HG02885 (cell line): ENCODE data around the gene CYSLTR2.

Source experiments
- ATAC-seq: cut with Tn5 transposase; IDR thresholded peaks from one replicate; pipeline ENCODE4 v1.9.1; 2021; ENCODE audit warnings: mild to moderate bottlenecking; ENCODE audit not compliant: unreplicated experiment, poor library complexity

Gene CYSLTR2, protein sequence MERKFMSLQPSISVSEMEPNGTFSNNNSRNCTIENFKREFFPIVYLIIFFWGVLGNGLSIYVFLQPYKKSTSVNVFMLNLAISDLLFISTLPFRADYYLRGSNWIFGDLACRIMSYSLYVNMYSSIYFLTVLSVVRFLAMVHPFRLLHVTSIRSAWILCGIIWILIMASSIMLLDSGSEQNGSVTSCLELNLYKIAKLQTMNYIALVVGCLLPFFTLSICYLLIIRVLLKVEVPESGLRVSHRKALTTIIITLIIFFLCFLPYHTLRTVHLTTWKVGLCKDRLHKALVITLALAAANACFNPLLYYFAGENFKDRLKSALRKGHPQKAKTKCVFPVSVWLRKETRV

DNA sequence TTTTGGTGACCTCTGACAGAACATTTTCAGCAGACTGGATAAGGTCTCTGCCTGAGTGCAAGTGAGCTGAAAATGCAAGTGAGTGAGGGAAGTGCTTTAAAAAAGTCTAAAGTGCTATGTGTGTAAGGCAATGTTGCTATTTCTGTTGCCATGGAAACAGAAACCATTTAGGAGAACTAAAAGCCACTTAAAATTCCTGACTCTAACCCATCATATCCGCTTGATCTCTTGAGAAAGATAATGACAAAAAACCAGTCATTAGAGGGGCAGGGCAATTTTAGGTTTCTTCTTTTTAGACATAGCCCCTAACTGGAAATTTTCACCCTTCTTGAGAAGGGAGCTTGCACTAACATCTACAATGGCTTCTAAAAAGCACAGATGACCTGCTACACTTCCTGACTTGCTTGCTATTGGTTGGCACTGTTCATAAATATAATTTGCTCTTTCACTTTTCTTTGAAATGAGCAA lies at the start of gene CYSLTR2:
CYSLTR2 (plus strand) TSS at position 458 of the 468 bp plus-strand sequence. CDS start 52,889 bp downstream, outside the sequence.
- peak; percentile 44 for ATAC-seq

DNA sequence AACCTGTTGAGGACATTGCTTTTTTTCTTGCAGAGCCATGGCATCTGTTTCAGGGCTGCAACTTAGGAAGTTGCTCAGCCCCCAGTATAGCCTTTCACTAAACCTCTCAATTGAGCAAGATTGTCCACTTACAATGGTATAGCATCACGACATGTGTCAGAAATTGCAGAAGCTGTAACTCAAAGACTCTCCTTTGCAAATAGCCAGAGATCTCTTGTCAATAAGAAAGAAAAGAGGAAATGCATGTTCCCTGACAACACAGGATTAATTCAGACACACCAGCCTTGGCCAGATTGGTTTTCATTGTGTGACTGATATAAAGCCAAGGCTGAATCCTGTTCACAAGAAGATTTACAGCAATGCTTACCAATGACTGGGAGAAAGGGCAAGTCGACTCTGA lies 38.7 kb upstream of the CYSLTR2 start:
- ATAC-seq, result no peak

DNA sequence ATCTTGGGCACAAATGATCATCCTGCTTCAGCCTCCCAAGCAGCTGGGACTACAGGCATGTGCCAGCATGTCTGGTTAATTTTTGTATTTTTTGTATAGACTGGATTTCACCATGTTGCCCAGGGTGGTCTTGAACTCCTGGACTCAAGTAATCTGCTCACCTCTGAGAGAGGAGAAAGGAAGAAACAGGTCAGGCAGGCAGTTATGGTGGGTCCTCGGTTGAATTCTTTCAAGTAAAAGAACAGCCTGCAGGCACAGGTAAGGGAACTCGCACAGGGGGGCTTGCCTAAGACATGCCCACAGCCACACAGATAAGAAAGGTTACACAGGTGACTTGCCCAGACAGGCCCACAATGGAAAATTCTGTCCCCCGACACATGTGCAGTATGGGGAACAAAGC lies 34.8 kb upstream of the CYSLTR2 start:
- ATAC-seq, result no peak

DNA sequence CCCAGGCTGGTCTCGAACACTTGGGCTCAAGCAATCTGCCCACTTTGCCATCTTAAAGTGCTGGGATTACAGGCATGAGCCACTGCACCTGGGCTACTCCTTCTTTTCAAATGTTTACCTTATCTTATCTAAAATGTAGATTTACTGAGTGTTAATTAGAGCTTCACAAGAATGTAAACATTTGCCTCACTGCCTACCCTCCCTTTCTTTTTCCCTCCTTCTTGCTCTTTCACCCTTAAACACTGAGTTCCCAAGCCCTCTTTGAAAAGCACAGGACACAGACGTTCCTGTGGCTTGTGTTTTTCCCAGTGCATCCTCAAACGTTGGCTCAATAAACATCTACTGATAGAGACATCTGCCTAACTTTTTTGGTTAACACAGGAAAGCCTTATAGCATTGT lies 32.7 kb upstream of the CYSLTR2 start:
- ATAC-seq, result no peak

DNA sequence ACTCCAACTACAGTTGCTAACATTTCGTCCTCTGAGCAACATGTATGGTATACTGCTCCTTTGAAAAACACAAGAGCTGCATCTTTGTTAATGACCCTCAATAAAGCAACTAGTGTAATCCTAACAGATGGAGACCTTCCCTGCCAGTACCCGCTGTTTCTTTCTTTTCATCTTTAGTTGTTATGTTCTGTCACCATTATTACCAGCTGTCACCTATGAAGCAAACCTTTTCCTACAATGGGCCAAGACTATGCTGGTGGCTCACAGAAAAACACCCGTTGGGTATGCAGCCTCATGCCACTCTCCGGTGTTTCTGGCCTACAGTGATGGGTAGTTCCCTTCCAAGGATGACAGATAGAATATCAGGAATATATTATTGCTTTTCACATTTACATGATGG lies 29.7 kb upstream of the CYSLTR2 start:
- ATAC-seq, result no peak

DNA sequence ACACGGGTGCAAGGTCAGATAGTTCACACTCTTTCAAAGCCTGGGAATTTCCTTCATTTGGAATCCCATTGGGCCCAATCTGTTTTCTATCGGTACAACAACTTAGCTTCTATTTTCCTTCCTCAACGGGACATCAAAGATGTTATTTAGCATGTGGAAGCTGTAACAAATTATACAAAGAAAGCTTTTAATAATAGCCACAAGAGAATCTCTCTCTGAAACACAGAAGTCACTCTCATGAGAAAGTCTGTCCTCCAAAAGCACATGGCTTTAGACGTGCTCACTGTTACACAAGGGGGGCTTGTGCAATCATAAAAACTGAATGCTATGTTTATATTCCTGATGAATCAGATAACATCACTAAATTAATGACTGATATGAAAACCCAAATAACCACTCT lies 28.9 kb upstream of the CYSLTR2 start:
- no peak for ATAC-seq

DNA sequence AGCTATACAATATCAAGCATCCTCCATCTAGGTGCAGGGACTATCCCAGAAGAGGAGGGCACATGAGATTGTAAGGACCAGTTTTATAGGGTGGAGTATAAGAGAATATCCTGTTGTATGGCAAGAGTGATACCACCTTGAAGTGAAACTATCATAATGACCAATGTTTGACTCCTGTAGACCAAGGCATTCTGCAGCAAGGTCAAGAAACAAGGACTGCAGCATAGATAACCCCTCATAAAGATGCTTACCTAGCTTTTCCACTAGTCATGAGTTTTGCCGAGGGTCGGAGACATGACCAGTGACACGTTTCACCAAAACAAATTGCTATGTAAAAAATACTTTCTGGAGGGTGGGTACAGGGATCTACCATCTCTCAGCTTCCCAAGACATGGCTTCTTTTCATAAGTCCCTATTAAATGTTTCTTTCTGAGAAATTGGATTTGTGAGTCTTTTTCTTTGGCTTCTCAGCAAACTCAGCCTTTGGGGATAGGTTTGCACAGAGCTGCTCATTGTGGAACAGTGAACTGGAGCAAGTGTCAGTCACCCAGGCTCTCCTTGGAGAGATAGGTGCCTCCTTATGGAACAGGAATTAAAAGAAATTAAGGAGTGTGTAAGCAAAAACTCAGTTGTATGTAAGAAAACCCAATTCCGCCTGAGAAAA lies 28.2 kb upstream of the CYSLTR2 start:
- no peak for ATAC-seq

DNA sequence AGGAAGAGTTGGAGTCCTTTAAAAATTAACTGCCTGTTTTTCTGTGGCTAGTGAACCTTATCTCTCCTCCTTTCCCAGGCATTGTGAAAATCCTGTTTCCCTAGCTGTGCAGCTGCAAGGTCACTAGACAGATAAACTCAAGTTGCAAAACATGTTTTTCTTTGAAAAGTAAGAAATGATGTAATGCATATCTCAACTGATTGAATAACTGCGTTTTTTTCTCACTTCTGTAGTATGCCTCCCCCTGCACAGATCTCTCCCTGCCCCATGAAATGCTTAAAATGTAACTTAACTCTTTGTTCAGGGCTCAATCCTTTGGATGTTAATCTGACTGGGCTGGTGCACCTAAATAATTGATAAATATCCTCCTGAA lies 27.7 kb upstream of the CYSLTR2 start:
- no peak for ATAC-seq

DNA sequence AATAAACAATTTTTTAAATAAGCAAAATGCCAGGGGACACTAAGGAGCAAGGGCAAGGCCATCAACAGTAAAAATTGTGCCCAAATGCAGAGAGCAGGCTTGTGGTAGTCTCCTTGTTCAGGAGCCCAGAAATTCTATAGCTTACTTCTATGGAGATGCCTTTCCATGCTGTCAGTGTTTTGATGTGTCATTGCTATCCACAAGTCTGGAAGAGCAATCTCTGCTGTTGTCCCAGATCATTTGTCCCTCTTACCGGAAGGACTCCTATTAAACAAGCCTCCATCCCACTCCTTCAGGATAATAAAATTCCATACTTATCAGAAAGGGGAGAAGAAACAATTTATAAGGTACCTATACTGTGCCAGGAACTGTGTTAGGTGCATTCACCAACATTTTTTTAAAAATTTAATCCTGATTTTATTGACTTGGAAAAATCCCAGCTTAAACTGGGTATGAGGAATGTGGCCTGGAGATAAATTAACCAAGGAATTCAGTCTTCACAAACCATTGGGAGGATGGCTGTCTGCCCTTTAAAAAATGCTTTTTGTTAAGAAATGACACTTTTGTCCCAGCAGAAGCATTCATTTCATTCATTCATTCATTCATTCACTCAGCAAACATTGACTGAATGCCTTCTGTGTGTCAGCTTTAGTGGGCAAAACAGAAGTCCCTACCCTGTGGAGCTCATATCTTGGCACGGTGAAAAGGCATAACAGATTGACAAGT lies 26.8 kb upstream of the CYSLTR2 start:
- no peak for ATAC-seq

DNA sequence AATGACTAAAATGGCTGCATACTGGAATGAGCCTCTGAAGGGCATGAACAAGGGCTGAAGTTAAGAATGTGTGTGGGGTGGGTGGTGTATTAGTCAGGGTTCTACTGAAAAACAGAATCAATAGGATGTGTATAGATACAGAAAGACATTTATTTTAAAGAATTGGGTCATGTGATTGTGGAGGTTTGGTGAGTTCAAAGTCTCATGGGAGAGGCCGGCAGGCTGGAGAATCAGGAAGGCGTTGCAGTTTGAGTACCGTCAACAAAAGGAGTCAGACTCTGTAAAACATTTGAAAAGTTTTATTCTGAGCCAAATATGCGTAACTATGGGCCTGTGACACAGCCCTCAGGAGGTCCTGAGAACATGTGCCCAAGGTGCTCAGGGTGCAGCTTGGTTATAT lies 24.5 kb upstream of the CYSLTR2 start:
- ATAC-seq, result no peak

DNA sequence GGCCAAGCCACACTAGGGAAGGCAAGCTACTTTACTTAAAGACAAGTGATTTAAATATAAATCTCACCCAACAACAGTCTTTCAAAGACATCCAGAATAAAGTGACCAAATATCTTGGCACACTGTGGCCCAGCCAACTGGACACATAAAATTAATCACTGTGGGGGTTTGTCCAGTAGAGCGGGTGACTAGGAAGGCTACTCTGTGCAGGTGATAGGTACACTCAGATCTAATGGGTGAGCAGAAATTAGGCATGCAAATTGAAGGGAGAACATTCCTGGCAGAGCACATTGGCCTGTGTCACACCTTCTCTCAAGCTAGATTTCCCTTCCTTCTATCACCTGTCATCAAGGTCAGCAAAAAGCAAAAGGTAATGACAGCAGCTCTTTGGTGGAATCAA lies 23.4 kb upstream of the CYSLTR2 start:
- no peak for ATAC-seq

DNA sequence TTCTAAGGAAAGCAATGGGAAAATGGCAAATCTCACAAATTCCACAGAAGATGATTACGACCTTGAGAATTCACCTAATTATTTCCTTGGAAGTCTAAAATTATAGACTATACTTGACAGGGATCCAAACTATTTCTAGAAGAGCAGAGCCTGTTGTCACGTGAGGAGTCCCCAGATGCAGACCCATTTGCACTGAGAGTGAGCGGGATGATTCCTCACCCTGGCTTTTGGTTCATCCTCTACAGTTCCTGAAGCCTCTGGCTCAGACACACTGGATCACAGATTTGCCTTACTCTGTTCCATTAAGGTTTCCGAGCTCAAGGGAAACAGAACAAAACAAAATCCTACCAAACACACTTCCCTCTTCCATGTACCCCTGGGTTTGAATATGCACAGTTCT lies 23.0 kb upstream of the CYSLTR2 start:
- ATAC-seq, result no peak

DNA sequence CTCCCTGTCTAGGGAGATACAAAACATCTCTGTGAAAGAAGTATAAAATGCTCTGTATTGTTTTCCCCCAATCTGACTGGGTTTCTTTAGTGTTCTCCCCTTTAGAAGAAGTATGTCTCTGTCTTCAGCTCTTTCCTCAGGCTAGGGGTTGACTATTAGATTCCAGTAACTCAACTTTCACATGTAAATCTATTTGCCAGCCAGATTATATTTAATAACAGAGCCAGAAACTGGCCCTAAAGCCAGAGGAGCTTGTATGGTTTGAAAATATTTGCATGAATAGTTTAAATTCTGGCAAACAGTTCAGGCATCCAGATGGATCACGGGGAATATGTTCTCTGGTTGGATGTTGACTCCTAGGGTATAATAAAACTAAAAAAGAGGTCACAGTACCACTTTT lies 22.3 kb upstream of the CYSLTR2 start:
- ATAC-seq, result no peak

DNA sequence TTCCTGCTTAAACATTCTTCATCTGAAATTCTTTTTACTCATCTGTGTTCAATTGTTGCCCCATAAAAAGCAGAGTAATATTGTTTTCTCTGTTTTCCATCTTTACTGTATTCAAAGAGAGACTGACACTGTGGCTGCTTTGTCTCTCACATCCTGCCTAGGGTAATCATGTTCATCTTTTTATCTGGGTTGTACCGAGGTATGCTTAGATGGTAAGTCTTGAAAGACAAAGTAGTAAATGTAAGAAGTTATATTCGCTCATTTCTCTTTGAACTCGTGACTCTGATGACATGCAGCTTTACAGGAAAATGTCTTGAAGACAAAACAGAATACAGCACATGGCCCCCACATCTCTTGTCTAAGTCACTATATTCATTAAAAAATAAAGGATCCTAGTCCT lies 20.0 kb upstream of the CYSLTR2 start:
- no peak for ATAC-seq

DNA sequence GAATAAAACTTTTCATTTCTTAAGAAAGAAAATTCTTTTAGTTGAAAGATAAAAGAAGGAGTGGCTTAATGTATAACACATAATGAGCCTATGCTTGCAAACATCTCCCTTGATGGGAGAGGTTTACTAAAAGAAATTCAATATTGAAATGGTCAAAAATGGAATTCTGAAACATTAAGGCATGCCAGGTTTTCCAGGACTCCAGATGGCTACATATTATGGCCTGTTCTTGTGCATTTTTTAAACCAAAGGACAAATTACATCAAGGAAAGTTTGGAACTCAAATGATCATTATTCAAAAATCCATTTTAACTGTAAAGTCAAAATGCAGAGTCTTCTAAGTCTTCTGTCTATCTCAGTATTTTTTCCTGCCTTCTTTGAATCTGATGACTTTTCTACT lies 19.1 kb upstream of the CYSLTR2 start:
- no peak for ATAC-seq

DNA sequence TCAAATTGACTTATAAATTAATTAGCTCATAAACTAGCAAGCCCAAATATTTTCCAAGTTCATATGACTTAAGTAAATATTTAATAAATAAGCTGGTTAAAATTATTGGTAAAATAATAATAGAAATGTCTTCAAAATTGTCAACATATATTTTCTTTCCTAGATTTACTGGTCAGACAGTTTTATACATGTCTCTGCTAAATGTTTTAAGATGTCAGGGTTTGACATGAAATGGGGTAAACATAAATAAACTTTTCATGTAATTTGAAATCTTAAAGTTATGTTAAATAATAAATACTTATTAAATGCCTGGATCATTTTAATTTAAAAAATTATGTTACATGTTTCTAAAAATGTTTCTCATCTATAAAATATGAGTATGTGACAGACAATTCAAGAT lies 18.3 kb upstream of the CYSLTR2 start:
- no peak for ATAC-seq

DNA sequence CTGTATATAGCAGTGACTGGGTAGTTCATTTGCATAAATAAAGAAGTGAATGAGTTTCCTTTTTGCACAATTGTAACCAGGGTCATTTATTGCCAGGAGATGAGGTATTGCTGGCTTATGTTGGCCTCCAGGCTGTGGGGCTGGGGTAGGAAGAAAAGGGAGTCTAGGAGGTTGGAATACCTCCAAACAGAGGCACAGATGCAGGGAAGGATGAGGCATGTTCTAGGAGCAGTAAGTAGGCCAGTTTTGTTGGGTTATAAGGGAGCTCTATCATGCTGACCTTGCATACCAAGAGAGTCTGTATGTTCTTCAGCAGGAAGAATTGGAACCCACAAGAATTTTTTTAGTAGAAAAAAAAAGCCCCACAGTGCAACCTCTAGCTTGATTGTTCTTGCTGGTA lies 17.2 kb upstream of the CYSLTR2 start:
- no peak for ATAC-seq

DNA sequence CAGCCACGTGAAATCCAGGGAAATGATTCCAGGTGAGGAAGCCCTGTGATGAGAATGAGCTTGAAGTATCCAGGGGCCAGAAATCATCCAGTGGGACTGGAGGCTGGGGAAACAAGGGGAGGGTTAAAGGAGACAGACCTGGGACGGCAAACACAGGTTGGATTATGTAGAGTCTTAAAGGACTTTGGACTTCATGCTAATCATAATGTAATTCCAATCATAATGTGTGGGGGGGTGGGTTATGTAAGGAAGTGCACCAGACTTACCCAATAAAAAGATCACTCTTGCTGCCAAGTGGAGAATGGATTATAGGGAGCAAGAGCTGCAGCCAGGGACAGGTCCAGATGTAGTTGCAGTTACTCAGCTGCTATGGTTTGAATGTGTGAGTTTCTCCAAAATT lies 16.1 kb upstream of the CYSLTR2 start:
- ATAC-seq, result no peak

DNA sequence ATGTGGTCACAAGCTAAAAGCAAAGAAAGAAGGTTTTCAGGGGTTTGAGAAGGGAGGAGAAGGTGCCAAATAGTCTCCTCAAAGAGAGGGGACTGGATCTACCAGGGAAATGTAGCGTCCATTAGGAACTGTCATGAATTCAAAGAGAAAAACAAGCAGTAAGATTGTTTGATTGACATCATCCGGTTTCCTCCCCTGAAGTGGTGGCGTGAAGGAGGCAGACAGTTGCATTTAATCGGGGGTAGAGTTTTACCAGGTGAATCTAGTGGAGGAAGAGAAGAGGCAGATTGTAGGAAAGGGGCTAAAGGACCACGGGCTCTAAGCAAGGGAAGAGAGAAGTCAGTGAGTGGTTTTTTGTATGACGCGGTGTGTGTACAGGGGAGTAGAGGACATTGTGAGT lies 13.0 kb upstream of the CYSLTR2 start:
- ATAC-seq, result no peak

DNA sequence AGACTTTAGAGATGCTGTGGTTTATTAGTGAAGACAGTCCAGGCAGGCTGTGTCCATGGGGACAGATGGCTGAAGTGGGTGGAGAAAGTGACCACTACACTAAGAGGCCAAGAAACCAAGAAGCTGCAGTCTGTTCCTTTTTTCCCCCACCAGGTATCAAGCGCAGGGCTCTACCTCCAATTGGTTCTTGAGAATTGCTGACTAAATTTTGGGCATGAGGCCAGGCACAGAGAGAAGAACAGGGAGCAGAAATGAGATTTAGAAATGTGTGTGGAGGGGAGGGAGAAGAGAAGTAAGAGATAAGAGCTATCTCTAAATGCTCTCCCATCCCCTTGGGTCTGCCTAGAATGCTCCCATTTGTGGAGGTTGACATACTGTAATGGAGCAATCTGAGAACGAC lies 12.3 kb upstream of the CYSLTR2 start:
- no peak for ATAC-seq

DNA sequence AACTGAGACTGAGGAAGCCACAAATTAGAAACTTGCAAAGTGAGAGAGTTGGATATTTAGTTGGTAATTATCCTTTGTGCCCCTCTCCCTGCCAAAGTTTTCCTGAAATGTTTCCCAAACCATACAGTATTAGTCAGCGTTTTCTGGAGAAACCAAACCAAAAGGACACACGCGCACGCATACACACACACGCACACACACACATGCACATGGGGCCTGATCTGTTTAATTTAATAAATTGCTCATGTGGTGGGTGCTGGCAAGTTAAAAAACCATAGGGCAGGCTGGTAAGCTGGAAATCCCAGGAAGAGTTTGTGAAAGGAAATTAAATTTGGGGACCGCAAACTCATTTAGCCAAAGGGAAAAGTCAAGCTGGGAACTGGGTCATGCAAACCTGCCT lies 11.7 kb upstream of the CYSLTR2 start:
- no peak for ATAC-seq
